Stimulated activated CD4-positive, alpha-beta T cell treated with anti-CD3 and anti-CD28 coated beads, Interleukin-12 subunit alpha, Interleukin-12 subunit beta, amount 100 ng/mL, for 24 hours (primary cell): ENCODE results near the gene VWC2.

Experiments used
- DNase-seq, 2 experiments: peaks; one replicate each; pipeline ENCODE4 v3.0.0-alpha.2; 2020; ENCODE audit warnings: low read depth in 2 of 2

The VWC2 gene

DNA sequence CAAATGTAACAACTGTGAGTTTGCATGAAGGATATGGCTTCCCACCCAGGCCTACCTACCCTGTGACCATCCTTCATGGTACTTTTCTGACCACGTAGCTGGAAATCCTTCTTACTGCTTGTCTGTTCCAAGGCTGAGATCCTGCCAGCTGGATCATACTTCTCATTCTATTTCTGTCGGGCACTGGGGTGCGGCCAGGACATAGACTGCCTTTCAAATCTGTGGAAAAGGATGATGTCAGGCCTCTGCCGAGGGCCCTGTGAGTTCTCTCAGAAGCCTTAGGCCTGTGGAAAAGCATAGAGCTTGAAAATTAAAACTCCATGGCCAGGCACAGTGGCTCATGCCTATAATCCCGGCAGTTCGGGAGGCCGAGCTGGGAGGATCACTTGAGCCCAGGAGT, 10.0 kb downstream of the VWC2 start:
- no peak for DNase-seq

- no peak for DNase-seq
Measured at GRCh38 chr7:49787980-49788379, 14.5 kb downstream of the VWC2 start.

DNA sequence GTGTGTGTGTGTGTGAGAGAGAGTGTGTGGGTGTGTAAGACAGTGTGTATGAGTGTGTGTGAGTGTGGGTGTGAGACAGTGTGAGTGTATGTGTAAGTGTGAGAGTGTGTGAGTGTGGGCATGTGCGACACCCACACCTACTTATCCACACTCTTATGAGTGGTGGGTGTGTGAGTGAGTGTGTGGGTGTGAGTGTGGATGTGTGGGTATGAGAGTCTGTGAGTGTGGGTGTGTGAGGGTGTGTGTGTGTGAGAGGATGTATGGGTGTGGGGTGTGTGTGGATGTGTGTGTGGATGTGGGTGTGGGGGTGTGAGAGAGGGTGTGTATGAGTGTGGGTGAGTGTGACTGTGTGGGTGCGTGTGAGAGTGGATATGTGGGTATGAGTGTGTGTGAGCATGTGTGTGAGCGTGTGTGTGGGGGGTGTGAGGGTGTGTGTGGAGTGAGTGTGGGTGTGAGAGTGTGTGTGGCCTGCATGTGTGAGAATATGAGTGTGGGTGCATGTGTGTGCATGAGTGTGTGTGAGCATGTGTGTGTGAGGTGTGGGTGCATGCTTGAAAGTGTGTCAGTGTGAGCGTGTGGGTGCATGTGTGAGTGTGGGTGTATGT, 15.1 kb downstream of the VWC2 start:
- no peak for DNase-seq

DNA sequence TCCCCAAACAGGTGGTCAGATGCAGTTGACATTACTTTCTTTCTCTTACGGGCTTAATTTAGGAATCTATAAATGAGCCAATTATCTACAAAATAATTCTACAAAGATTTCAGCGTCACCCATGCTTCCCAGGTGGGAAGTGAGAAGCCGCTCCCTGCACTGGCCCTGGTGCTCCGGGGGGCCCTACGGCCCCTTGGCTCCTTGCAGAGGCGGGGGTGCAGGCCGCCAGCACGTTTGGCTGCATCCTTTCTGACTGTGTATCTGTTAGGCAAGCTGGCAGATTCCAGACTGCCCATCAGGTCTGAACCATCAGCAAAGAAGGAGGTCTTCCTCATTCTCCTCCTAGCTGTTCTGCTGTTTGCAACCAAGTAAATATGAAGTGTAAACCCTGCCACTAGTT, 16.3 kb downstream of the VWC2 start:
- no peak for DNase-seq

- no peak for DNase-seq
Measured at GRCh38 chr7:49790209-49790608, 16.8 kb downstream of the VWC2 start.

DNA sequence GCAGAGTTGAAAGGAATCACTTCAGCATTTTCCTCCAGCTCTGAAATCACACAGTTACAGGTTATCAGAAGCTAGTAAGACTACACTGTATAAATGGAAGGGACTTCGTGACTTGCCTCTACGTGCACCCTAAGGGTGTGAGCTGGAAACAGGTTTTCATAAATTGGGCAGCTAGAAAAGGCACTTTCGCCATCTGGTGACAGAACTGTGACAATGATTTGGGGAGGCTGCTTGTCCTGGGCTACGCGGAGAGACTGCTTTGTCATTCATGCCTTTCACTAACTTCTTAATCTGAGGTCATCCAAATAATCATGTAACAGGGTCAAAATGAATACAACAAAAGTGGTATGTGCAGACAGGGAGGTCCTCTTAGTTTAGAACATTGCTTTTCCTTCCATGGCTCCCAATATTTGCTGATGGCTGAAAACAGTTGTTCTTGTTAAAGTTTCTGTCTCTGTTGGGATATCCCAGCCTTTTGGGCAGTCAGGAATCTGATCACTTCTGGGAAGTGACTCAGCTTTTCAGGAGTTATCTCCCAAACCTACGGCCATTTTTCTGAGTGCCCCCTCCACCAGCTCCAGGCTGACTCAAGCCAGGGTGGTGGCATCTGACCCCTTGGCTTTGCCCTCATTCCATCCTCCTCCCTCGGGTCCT, 17.8 kb downstream of the VWC2 start:
- DNase-seq, result no peak

DNA sequence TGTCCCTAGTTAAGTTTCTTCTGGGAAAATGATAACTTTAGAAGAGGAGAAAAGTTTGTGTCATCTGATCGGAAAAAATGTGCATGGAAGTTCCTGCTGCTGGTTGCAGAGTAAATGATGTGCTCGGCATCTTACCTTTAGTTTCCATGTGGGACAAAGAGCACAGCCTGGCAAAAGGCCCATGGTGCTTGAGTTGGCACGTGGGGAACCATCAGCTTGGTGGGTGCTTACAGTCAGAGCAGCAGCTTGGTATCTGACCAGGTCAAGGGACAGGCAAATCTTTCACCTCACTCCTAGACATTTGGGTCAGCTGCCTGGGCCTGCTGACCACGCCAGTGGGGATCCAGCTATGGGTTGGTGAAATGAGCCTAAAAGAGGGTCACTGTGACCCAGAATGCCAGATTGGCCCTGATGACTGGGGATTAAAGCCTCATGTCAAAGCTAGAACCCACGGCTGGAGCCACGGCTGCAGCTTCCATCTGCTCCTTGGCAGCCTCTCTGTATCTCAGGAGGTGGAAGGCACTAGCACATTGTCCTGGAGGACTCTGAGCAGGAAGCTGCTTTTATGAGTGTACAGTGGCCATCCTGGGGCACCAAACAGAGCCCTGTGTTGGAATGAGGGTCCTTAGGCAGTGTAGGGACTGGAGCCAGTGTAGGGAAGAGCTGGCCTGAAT, 24.7 kb downstream of the VWC2 start:
- DNase-seq, result no peak

- no peak for DNase-seq
Measured at GRCh38 chr7:49800031-49800430, 26.6 kb downstream of the VWC2 start.

- no peak for DNase-seq
Measured at GRCh38 chr7:49802600-49802999, 29.2 kb downstream of the VWC2 start.

GRCh38 chr7:49803812-49804211, 30.4 kb downstream of the VWC2 start:
- no peak for DNase-seq

GRCh38 chr7:49805371-49806007, 32.1 kb downstream of the VWC2 start:
- DNase-seq, result no peak

DNA sequence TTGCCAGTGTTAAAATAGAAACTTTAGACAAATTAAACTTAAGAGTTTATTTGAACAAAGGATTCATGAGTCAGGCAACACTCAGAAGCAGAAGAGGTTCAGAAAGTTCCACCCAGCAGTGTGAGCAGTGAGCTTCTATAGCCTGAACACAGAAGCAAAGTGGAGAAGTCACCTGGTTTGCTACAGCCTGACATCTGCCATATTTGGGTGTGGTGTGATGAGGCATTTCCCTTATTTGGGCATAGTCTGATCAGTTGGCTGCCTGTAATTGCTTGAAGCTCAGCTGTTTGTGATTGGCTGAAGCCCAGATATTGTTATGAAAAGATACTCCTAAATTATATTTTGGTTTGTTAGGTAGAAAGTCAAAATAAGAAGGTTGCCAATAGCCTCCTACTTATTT, 39.1 kb downstream of the VWC2 start:
- no peak for DNase-seq

DNA sequence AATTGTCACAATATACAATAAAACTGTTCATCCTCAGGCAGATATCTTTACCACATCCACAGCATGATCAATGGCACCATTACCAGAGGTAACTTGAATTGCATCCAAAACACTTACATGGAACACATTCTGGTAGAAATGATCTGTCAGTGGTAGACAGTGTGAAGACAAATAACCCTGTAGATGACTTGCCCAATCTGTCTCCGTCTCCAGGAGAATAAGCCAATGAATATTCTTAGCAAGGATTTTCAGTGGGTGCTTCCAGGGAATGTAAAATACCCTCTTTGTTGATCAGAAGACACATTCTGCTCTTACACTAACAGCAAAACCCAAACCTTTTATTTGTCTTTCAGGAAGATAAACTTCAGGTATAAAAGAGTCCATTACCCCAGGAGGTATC, 43.8 kb downstream of the VWC2 start:
- no peak for DNase-seq

GRCh38 chr7:49821181-49821580, 47.7 kb downstream of the VWC2 start:
- no peak for DNase-seq

DNA sequence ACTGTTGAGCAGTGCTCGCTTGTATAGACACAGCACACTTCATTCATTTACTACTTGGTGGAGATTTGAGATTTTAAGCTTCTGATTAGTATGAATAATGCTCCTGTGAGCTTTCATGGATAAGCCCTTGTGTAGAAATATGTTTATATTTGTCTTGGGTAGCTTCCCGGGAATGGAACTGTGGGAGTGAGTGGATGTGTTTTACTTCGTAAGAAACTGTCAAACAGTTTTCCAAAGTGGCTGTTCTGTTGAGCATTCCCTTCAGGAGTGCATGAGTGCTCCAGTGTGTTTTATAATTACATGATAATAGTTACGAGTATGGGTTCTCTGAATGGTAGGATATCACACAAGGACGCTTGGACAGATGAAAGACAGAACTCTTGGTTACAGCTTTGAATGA, 49.4 kb downstream of the VWC2 start:
- DNase-seq, result no peak

DNA sequence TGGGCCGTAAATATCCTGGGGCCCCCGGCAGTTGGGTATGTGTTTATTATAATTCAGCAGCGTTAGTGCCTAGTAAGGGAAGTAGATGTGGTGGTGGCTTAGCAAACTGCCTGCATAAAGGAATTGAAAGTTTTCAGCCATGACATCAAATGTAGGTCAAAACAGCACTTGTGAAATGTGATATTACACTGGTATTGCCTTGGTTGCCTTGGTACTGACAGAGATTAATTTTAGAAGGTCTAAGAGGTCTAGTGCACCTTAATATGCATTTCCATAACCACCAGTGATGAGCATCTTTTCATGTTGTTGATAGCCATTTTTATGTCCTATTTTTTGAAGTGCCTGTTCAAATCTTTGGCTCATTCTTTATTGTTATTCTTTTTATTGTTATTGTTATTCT, 50.1 kb downstream of the VWC2 start:
- no peak for DNase-seq

DNA sequence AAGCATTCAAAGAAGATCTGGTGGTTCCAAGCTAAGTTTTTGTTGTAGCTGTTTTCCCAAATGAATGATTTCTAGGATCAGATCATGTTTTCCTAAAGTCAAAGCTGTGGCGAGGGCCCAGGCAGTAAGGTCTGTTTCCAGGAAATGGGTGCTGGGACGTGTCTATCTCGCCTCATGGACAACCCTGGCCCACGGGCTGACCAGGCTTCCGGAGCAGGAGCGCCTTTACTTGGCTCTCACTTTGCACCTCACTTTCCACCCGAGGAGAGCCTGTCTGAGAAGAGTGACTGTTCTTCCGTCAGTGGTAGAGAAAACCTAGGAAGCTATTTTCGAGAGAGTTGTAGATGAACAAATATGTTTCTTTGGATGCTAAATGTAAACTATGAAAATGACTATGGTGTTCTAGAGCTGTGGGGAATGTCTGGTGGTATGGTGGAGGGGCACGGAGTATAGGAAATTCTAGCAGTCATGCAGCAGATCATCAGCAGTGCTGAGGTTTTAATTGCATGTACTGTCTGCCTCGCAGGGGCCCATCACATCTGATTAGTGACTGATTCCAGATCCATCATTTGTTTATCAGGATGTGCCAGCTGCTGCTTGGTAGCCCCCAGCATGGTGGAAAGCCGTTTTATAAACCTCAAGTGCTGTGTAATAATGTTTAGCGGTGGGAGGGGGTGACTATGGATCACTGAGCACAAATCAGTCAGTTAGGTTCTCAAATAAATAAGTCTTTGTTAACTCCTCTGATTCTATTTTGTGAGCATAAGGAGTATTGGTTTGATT, 66.6 kb downstream of the VWC2 start:
- DNase-seq, result no peak

GRCh38 chr7:49840751-49841405, 67.4 kb downstream of the VWC2 start:
- no peak for DNase-seq

GRCh38 chr7:49845626-49846025, 72.2 kb downstream of the VWC2 start:
- DNase-seq, result no peak

DNA sequence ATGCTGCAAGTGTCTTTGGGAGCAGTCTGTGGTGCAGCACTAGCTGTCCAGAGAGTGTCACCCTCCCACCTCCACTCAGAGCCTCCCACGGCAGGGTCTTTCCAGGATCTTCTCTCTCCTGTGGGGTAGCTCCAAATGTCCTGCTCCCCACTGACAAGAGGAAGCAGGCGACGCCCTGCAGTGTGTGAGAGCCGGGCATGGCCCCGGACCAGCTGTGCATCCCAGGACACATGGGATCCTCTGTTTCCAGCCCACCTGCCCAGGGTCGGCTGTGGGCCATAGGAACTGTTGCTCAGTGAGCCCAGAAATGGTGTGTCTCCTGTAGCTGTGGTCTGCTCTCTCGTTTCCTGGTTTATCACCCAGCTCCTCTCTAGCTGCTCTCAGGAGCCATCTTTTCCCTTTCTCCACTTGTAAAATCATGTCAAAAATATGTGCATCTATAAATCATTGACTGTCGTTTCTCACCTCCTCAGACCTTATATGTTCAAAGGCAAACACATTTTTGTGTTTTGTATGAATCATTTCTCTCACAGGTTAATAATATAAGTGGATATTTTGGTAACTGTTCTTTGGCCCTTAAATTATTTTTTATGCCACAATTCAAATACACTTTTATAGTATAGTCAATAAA, 74.9 kb downstream of the VWC2 start:
- no peak for DNase-seq
